Left renal cortex interstitium (tissue), 4 donors: ENCODE data around the gene DNAJC30. TPM values are rescaled to one million over a fixed set of nuclear protein-coding genes. Genes with fewer than 3 reads are reported as not detected.

Source experiments
- DNase-seq, 4 donors: peaks; one replicate each; pipeline ENCODE4 v3.0.0-alpha.2; 2013; ENCODE audit warnings: low read depth in 4 of 4, low spot score in 2 of 4, missing footprints in 1 of 4
- polyA plus RNA-seq, 4 donors: library from polyadenylated mRNA; unstranded; fragments of 120-200 nt; gene quantifications; one replicate each; pipeline ENCODE4 v1.2.1, GENCODE V29; 2013; ENCODE audit not compliant: insufficient read length in 4 of 4

Gene DNAJC30
- polyA plus RNA-seq, 4 donors = 9.9 to 13.9 (median 12.2) TPM

DNA sequence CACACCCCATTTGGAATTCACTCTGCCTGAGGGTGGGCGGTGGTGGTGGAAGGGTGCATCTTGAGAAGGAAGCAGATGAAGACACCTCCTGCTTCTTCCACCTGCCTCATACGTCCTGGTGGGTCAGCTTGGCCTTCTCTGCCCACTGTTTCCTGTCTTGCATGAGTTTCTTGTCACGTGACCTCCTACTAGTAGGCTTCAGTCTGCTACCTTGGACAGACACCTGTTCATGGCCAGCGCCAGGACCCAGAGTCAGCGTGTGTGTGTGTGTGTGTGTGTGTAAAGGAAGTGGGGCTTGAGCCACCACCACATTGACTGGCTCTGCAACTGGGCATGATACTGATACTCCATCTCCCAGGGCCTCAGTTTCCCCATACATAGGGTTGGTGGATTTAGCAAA, 32.7 kb downstream of the DNAJC30 start:
- DNase-seq = no peak

- no peak for DNase-seq
Measured at GRCh38 chr7:73649576-73649975, 33.7 kb downstream of the DNAJC30 start.

DNA sequence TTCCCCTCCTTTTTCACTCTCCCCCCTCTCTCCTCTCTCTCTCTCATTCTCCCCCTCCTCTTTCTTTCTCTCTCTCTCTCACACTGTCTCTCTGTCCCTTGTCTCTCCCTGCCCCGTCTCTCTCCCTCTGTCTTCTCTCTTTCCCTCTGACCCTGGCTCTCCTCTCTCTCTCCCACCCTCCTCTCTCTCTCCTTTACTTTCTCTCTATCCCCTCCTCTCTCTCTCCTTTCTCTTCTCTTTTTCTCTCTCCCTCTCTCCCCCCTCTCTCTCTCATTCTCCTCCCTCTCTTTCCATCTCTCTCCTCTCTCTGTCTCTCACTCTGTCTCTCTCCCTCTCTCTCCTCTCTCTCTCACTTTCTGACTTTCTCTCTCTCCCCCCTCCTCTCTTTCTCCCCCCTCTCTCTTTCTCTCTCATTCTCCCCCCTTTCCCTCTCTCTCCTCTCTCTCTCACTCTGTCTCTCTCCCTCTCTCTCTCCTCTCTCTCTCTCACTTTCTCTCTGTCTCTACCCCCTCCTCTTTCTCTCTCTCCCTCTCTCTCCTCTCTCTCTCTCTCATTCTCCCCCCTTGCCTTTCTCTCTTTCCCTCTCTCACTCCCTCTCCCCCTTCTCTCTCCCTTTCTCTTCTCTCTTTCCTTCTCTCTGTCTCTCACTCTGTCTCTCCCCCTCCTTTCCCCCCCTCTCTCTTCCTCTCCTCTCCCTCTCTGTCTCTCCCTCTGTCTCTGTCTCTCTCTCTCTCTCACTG, 34.5 kb downstream of the DNAJC30 start:
- DNase-seq = no peak

- no peak for DNase-seq
Measured at GRCh38 chr7:73647725-73648592, 35.3 kb downstream of the DNAJC30 start.

GRCh38 chr7:73646785-73647724, 36.2 kb downstream of the DNAJC30 start:
- no peak for DNase-seq

GRCh38 chr7:73645643-73646174, 37.5 kb downstream of the DNAJC30 start:
- DNase-seq = no peak

DNA sequence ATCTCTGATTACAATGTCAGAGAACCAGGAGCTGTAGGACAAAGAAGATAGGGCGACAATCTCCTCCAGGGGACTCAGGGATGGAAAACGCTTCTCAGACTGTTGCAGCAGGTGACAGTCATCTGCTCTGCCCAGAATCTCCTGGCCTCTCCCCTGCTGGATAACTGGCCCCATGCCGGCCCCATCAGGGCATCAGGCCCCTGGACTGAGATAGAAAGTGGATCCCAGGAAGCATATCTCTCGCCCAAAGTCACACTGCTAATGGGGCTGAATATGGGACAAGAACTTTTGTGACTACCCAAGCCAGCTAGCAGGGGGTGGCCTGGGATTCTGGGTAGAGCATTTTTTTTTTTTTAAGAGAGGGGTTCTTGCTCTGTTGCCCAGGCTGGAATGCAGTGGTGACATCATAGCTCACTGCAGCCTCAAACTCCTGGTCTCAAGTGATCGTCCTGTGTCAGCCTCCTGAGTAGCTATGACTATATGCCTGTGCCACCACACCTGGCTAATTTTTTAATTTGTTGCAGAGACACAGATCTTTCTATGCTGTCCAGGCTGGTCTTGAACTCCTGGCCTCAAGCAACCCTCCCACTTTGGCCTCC, 38.5 kb downstream of the DNAJC30 start:
- DNase-seq = no peak

DNA sequence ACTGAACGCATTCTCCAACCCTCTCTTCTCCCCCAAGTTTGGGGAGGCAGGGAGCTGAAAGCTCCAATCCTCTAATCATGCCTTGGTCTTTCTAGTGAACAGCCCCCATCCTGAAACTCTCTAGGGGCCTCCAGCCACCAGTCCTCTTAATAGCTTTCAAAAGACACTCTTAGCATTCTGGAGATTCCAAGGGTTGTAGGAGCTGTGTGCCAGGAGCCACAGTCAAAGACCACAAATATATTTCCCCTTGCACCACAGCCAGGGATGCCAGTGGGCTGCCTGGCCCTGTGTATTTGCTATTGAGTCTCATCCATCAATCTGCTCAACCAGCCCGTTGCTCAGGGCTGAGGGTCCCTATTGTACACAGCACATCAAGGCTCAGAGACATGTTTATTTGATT, 40.4 kb downstream of the DNAJC30 start:
- DNase-seq = no peak

GRCh38 chr7:73638911-73639310, 44.3 kb downstream of the DNAJC30 start:
- no peak for DNase-seq

DNA sequence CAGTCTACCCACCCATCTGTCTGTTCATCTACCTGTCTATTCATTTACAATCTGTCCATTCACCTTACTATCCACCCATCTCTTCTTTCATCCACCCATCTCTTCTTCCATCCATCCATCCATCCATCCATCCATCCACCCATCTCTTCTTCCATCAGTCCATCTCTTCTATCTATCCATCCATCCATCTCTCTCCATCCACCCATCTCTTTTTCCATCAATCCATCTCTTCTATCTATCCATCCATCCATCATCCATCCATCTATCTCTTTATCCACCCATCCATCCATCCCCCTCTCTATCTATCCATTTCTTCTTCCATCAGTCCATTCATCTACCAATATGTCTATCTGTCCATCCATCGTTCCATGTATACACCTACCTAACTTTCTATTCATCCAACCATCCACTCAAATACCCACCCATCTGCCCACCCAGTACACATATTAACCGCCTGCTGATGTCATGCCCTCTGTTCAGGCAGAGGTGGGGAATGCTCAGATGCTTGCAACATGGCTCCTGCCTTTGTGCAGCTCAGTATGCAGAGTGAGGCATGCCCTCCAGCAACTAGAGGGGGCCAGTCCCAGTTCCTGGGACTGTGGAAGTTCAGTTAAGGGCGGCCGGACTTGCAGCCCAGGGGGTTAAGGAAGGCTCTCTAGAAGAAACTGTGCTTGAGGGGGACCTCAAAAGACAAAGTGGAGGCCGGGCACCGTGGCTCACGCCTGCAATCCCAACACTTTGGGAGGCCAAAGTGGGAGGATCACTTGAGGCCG, 47.6 kb downstream of the DNAJC30 start:
- DNase-seq = no peak

DNA sequence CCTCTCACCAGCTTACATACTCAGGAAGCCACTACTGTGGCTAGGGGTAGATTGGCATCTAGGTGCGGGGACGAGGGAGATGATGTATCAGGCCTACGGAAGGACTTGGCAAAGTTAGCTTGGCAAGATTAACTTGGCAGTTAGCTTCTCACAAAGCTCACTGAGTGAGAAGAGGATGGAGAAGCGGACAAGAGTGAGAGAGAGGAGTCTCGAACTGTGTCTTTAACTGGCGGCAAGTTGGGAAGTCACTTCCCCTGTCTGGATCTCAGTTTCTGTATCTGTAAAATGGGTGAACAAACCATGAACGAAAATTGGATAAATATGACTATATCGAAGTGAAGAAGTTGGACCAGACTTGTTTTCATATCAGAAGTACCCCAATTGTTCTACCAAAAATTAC, 49.4 kb downstream of the DNAJC30 start:
- no peak for DNase-seq

DNA sequence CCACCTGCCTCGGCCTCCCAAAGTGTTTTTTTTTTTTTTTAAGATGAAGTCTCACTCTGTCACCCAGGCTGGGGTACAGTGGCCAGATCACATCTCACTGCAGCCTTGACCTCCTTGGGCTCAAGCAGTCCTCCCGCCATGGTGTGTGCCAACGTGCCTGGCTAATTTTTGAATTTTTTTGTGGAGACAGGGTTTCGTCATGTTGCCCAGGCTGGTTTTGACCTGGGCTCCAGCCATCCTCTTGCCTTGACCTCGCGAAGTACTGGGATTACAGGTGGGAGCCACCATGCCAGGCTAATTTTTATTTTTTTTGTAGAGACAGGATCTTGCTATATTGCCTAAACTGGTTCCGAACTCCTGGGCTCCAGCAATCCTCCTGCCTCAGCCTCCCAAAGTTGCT, 49.9 kb downstream of the DNAJC30 start:
- no peak for DNase-seq

DNA sequence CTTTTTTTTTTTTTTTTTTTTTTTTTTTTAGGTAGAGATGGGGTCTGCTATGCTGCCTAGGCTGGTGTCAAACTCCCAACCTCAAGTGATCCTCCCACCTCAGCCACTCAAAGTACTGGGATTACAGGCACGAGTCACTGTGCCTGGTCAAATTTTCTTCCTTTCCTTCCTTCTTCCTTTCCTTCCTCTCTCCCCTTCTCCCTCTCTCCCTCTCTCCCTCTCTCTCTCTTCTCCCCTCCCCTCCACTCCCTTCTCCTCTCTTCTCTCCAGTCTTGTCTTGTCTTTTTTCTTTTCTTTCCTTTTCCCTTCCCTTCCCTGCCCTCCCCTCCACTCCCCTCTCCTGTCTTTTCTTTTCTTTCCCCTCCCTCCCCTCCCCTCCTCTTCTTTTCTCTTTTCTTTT, 51.7 kb downstream of the DNAJC30 start:
- no peak for DNase-seq

Other genes with a start within 250 kb of the DNAJC30 start
- under 1 TPM; 0.28 to 0.67 (median 0.54) TPM for gene FZD9, start 249.7 kb downstream of the DNAJC30 start, polyA plus RNA-seq
- gene BAZ1B, start 161.2 kb downstream of the DNAJC30 start, polyA plus RNA-seq = 10 to 100 TPM; 67.5 to 78.7 (median 72.7) TPM
- 10 to 100 TPM; 37.0 to 44.3 (median 40.9) TPM for gene BCL7B, start 125.8 kb downstream of the DNAJC30 start, polyA plus RNA-seq
- 10 to 100 TPM; 39.3 to 42.5 (median 40.6) TPM for gene TBL2, start 104.9 kb downstream of the DNAJC30 start, polyA plus RNA-seq
- 10 to 100 TPM in 1 of 4 donors, 1 to 10 TPM in 3; 3.0 to 10.1 (median 5.2) TPM for gene MLXIPL, start 58.9 kb downstream of the DNAJC30 start, polyA plus RNA-seq
- gene VPS37D, start 15.6 kb downstream of the DNAJC30 start, polyA plus RNA-seq = 10 to 100 TPM; 12.0 to 22.5 (median 16.2) TPM
- gene BUD23, start 144 bp upstream of the DNAJC30 start, polyA plus RNA-seq = 100 to 1,000 TPM in 1 of 4 donors, 10 to 100 TPM in 3; 77.7 to 102 (median 94.3) TPM
- gene STX1A, start 36.2 kb upstream of the DNAJC30 start, polyA plus RNA-seq = 10 to 100 TPM in 2 of 4 donors, 1 to 10 TPM in 2; 8.5 to 13.5 (median 11.1) TPM
- 10 to 100 TPM; 23.7 to 35.9 (median 30.7) TPM for gene ABHD11, start 55.3 kb upstream of the DNAJC30 start, polyA plus RNA-seq
- gene CLDN3, start 86.8 kb upstream of the DNAJC30 start, polyA plus RNA-seq = 10 to 100 TPM; 33.7 to 77.8 (median 56.5) TPM
- 100 to 1,000 TPM in 1 of 4 donors, 10 to 100 TPM in 3; 57.5 to 104 (median 96.4) TPM for gene CLDN4, start 147.5 kb upstream of the DNAJC30 start, polyA plus RNA-seq
- gene METTL27, start 159.1 kb upstream of the DNAJC30 start, polyA plus RNA-seq = 10 to 100 TPM in 2 of 4 donors, 1 to 10 TPM in 2; 3.6 to 17.9 (median 10.1) TPM
- not detected for gene TMEM270, start 177.7 kb upstream of the DNAJC30 start, polyA plus RNA-seq